AG04450 (cell line): ENCODE measurements around the gene NKAIN4. TPM values are rescaled to one million over a fixed set of nuclear protein-coding genes. Genes with fewer than 3 reads are reported as not detected.

Experiments
- CTCF ChIA-PET: fragments of 300-600, 350-600 bp; formaldehyde crosslinking; extraction: SDS; loops from one replicate; lab custom pipeline; 2022; ENCODE audit warnings: antibody characterized with exemption, inconsistent platforms; lab: Charles Lee
- POLR2A ChIA-PET: fragments of 350-600 bp; formaldehyde crosslinking; extraction: SDS; loops from one replicate; lab custom pipeline; 2021; ENCODE audit warnings: antibody characterized with exemption, inconsistent platforms; lab: Yijun Ruan, JAX
- DNase-seq: peaks from one replicate; pipeline ENCODE4 v3.0.0-alpha.2; 2011; ENCODE audit warnings: low read depth, low spot score
- H3K27ac ChIP-seq: one replicate; pipeline ENCODE4 v1.5.1; 2012; ENCODE audit warnings: low read depth, low read length, control low read depth
- H3K27me3 ChIP-seq: one replicate; pipeline ENCODE4 v1.6.0; 2012; ENCODE audit warnings: low read length; ENCODE audit not compliant: control insufficient read depth, insufficient read depth
- H3K4me3 ChIP-seq: 2 replicates; pipeline ENCODE4 v1.5.1; 2011; ENCODE audit warnings: mild to moderate bottlenecking, low read depth, low read length, control low read depth
- H3K9me3 ChIP-seq: 2 replicates; pipeline ENCODE4 v1.5.1; 2012; ENCODE audit warnings: low read length; ENCODE audit not compliant: control insufficient read depth, insufficient read depth
- CTCF ChIP-seq: IDR thresholded peaks from 2 replicates; pipeline ENCODE4 v1.5.1; 2011; ENCODE audit warnings: low read depth, low read length, control low read depth, inconsistent platforms
- polyA plus RNA-seq: library from polyadenylated mRNA; depleted of rRNA; stranded (reverse); fragments of >200 nt; gene quantifications from 2 replicates; pipeline ENCODE4 v1.2.3, GENCODE V29; 2011; rRNA removed
- small RNA-seq: library from RNA; depleted of rRNA; stranded (forward); fragments of <200 nt; gene quantifications from one replicate; pipeline ENCODE3, GENCODE V24; 2012; ENCODE audit warnings: low read depth; ENCODE audit not compliant: insufficient read length

NKAIN4 gene
- polyA plus RNA-seq, 1 experiment = not detected

- TF ChIP-seq CTCF = no peak
- H3K27me3 ChIP-seq = no peaks in the 10 kb centered on the region
- CTCF ChIA-PET = no interaction called here
- no peak for DNase-seq
- H3K27ac ChIP-seq = no peak overlapping the region
- POLR2A ChIA-PET = no interaction called here
- peaks cover 2% of the 10 kb centered on the region; the same call in 1 of the 2 replicates for H3K9me3 ChIP-seq
- H3K4me3 ChIP-seq = no peak overlapping the region
Measured at GRCh38 chr20:63191400-63191799, 62.9 kb downstream of the NKAIN4 start.

GRCh38 chr20:63190828-63191227 is 63.4 kb downstream of the NKAIN4 start:
- no peak for TF ChIP-seq CTCF
- POLR2A ChIA-PET = no interaction called here
- DNase-seq = no peak
- Histone ChIP-seq H3K27me3 (no peaks in the 10 kb centered on the region), H3K4me3 (no peak overlapping the region), H3K27ac (no peak overlapping the region), H3K9me3 (peaks cover 7% of the 10 kb centered on the region; the same call in 1 of the 2 replicates)
- CTCF ChIA-PET = no interaction called here

Small RNA genes lying within 50 kb of the gene (small RNA-seq; reads per million reads assigned to genes)
- gene MIR3196 = not detected
- gene MIR4326 = 1.1 reads per million

Other genes starting within 250 kb of the NKAIN4 start
- gene BHLHE23, start 247.5 kb downstream of the NKAIN4 start, polyA plus RNA-seq = not detected in 2 replicates
- 22.3 and 22.4 TPM in 2 replicates for gene YTHDF1, start 38.3 kb downstream of the NKAIN4 start, polyA plus RNA-seq
- gene BIRC7, start 18.6 kb downstream of the NKAIN4 start, polyA plus RNA-seq = not detected in 2 replicates
- 52.6 and 70.9 TPM in 2 replicates for gene ARFGAP1, start 18.4 kb upstream of the NKAIN4 start, polyA plus RNA-seq
- gene COL20A1, start 38.7 kb upstream of the NKAIN4 start, polyA plus RNA-seq = not detected in 2 replicates
- not detected in 2 replicates for gene CHRNA4, start 106.9 kb upstream of the NKAIN4 start, polyA plus RNA-seq
- gene KCNQ2, start 218.2 kb upstream of the NKAIN4 start, polyA plus RNA-seq = not detected in 2 replicates
- gene EEF1A2, start 244.6 kb upstream of the NKAIN4 start, polyA plus RNA-seq = 0.94 and 0.99 TPM in 2 replicates